ENCODE data around the gene ARRDC5. TPM values are rescaled to one million over a fixed set of nuclear protein-coding genes. Genes with fewer than 3 reads are reported as not detected.

Gene ARRDC5
- 1 to 10 TPM in 3 of 4 donors, under 1 TPM in 1; 0.33 to 1.9 (median 1.5) TPM for total RNA-seq

DNA sequence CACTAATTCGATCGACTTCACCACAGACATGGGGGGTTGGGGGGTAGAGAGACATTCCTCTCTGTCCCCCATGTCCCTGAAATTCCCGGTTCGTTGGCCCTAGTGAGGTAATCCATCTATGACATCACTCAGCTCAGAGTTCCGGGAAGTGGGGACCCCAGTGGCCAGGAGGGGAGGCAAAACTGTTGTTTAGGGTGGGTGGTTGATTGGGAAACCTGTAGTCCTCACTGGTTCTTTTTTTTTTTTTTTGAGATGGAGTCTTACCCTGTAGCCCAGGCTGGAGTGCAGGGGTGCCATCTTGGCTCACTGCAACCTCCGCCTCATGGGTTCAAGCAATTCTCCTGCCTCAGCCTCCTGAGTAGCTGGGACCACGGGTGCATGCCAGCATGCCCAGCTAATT lies at the start of gene ARRDC5:
Gene ARRDC5 (minus strand): TSS at position 101 of the 400 bp plus-strand sequence. CDS start 71 bp downstream, at position 30.
- no peak for TF ChIP-seq CTCF (IDR thresholded peaks at IDR 0.05; ENCODE audit: low read depth)

DNA sequence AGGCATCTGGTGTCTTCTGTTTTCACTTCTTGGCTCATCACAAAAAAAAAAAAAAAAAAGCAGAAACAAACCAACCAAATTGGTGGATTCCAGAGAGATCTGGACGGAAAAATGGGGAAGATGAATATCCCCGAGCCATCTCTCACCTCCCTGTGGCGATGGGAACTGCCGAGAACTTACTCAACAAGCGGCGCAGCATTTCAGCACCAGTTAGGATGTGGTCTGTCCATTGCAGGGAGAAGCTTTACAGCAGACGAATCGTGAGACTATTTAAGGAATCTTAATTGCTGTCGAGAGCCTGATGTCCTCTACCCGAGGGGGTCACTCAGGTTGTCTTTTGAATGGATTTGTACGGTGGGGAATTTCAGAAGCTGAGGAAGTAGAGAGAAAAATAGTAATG lies 49.0 kb upstream of the ARRDC5 start:
- TF ChIP-seq CTCF (IDR thresholded peaks at IDR 0.05; ENCODE audit: low read depth) = no peak

DNA sequence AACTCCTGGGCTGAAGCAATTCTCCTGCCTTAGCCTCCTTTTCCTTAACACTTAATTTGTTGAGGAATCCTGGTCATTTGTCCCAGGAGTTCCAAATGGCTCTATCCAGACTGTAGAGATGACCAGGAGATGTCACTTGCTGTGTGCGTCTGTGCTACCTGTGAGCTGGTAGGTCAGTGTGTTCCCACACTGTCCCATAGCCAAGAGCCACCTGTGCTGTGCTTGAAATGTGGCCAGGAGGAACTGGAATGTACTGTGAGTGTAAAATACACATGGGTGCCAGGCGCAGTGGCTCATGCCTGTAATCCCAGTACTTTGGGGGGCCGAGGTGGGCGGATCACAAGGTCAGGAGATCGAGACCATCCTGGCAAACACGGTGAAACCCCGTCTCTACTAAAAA lies 36.8 kb upstream of the ARRDC5 start:
- no peak for TF ChIP-seq CTCF (IDR thresholded peaks at IDR 0.05; ENCODE audit: low read depth)

DNA sequence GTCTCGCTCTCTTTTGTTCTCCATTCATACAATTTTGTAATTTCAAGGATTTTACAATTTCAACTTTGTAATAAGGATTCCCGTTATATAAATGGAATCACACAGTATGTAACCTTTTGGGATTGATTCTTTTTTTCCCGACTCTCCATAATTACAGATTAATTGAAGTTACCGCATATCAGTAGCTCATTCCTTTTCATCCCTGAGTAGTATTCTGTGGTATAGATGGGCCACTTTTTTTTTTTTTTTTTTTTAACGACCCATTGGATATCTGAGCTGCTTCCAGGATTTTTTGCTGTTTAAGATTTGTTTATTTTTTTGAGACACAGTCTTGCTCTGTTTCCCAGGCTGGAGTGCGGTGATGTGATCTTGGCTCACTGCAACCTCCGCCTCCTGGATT lies 34.4 kb upstream of the ARRDC5 start:
- TF ChIP-seq CTCF (IDR thresholded peaks at IDR 0.05; ENCODE audit: low read depth) = no peak

DNA sequence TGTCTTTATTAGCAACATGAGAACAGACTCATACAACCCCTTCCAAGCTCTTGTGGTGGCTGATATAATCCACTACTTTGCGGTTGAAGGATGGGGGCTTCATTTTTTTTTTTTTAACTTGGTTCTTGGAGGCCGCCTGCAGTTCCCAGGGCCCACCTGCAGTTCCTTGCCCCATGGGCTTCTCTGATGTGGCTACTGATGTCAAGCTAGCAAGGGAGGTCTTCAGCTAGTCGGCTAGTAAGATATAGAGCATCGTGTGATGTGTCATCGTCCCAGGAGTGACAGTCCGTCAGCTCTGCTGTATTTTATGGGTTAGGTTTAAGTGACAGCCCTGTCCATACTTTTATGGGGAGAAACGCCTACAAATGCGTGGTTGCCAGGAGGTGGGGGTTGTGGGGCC lies 32.7 kb upstream of the ARRDC5 start:
- TF ChIP-seq CTCF (IDR thresholded peaks at IDR 0.05; ENCODE audit: low read depth) = no peak

GRCh38 chr19:4933528-4933927 lies 30.8 kb upstream of the ARRDC5 start:
- TF ChIP-seq CTCF (IDR thresholded peaks at IDR 0.05; ENCODE audit: low read depth) = no peak

DNA sequence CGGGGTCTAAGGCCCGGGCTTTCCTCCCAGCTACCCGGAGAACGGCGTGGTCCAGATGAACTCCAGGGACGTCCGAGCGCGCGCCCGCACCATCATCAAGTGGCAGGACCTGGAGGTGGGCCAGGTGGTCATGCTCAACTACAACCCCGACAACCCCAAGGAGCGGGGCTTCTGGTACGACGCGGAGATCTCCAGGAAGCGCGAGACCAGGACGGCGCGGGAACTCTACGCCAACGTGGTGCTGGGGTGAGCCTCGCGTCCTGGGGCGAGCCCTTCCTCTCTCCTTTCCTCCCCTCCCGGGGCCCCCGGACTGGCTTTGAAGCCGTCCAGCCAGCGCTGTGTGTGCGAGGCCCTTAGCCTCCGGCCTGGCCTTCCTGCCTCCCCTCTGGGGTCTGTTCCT lies 30.0 kb upstream of the ARRDC5 start:
- no peak for TF ChIP-seq CTCF (IDR thresholded peaks at IDR 0.05; ENCODE audit: low read depth)

All from subcutaneous adipose tissue (tissue), 4 donors.